GM23338 (cell line): ENCODE measurements around the gene NOD1. TPM values are rescaled to one million over a fixed set of nuclear protein-coding genes. Genes with fewer than 3 reads are reported as not detected.

ENCODE experiments used
- ATAC-seq: fragments of 200-7000 bp; cut with Tn5 transposase; 3 replicates; pipeline ENCODE4 v1.9.1; 2020
- DNase-seq: peaks from one replicate; pipeline ENCODE4 v3.0.0-alpha.2; 2015; ENCODE audit warnings: low spot score
- H2AFZ ChIP-seq: fragments of 200-600 bp; sonication (generic); 2 replicates; pipeline ENCODE4 v1.8.0; 2016; ENCODE audit warnings: antibody characterized with exemption, mild to moderate bottlenecking, moderate library complexity
- H3F3A ChIP-seq: fragments of 200-600 bp; sonication (generic); replicated peaks from 2 replicates; pipeline ENCODE4 v1.8.0; 2017; ENCODE audit warnings: antibody characterized with exemption, mixed run types, low read depth
- H3K27ac ChIP-seq: fragments of 200-600 bp; sonication (generic); 2 replicates; pipeline ENCODE4 v1.6.1; 2016; ENCODE audit warnings: low read depth
- H3K27me3 ChIP-seq: fragments of 200-600 bp; sonication (generic); 2 replicates; pipeline ENCODE4 v1.8.0; 2016; ENCODE audit warnings: mild to moderate bottlenecking, mixed run types, moderate library complexity; ENCODE audit not compliant: insufficient read depth
- H3K36me3 ChIP-seq: fragments of 200-600 bp; sonication (generic); 2 replicates; pipeline ENCODE4 v1.8.0; 2016; ENCODE audit warnings: mild to moderate bottlenecking; ENCODE audit not compliant: insufficient read depth
- H3K4me1 ChIP-seq: fragments of 200-600 bp; sonication (generic); 2 replicates; pipeline ENCODE4 v1.8.0; 2016; ENCODE audit warnings: mild to moderate bottlenecking, moderate library complexity; ENCODE audit not compliant: insufficient read depth
- H3K4me2 ChIP-seq: fragments of 200-600 bp; sonication (generic); 2 replicates; pipeline ENCODE4 v1.7.1; 2017; ENCODE audit warnings: mixed run types
- H3K4me3 ChIP-seq: fragments of 200-600 bp; sonication (generic); 2 replicates; pipeline ENCODE4 v1.6.1; 2016; ENCODE audit warnings: mixed run types
- H3K79me2 ChIP-seq: fragments of 200-600 bp; sonication (generic); replicated peaks from 2 replicates; pipeline ENCODE4 v1.8.0; 2017; ENCODE audit warnings: mild to moderate bottlenecking; ENCODE audit not compliant: insufficient read depth
- H3K9me2 ChIP-seq: fragments of 200-600 bp; sonication (generic); 2 replicates; pipeline ENCODE4 v1.8.0; 2017; ENCODE audit not compliant: insufficient read depth
- H4K20me1 ChIP-seq: fragments of 200-600 bp; sonication (generic); replicated peaks from 2 replicates; pipeline ENCODE4 v1.8.0; 2017; ENCODE audit warnings: mild to moderate bottlenecking; ENCODE audit not compliant: insufficient read depth
- H3K27ac Mint-ChIP-seq: 2 replicates; pipeline ENCODE4 v1.8.0; 2020; ENCODE audit warnings: inconsistent platforms, mild to moderate bottlenecking, moderate library complexity, mixed read lengths
- H3K27me3 Mint-ChIP-seq: 3 replicates; pipeline ENCODE4 v1.8.0; 2022; ENCODE audit warnings: low read depth, mild to moderate bottlenecking, moderate library complexity, mixed read lengths, inconsistent platforms; ENCODE audit not compliant: insufficient read depth, poor library complexity
- H3K36me3 Mint-ChIP-seq: 3 replicates; pipeline ENCODE4 v1.8.0; 2021; ENCODE audit warnings: low read depth, mild to moderate bottlenecking, inconsistent platforms, moderate library complexity, mixed read lengths
- H3K4me1 Mint-ChIP-seq: 3 replicates; pipeline ENCODE4 v1.8.0; 2020; ENCODE audit warnings: mild to moderate bottlenecking, inconsistent platforms, mixed read lengths
- H3K4me3 Mint-ChIP-seq: 3 replicates; pipeline ENCODE4 v1.8.0; 2021; ENCODE audit warnings: moderate library complexity, mild to moderate bottlenecking, inconsistent platforms, mixed read lengths
- H3K9me3 Mint-ChIP-seq: 3 replicates; pipeline ENCODE4 v1.8.0; 2020; ENCODE audit warnings: moderate library complexity, mild to moderate bottlenecking, inconsistent platforms, mixed read lengths
- CREB1 ChIP-seq: fragments of 250-450 bp; sonication (Bioruptor Pico); IDR thresholded peaks from 2 replicates; pipeline ENCODE4 v1.5.0; 2020; ENCODE audit warnings: low read depth, mild to moderate bottlenecking, moderate library complexity
- ETS1 ChIP-seq: IDR thresholded peaks from 2 replicates; pipeline ENCODE4 v1.6.1; 2016; ENCODE audit warnings: antibody characterized with exemption
- EZH2 ChIP-seq: fragments of 200-600 bp; sonication (generic); IDR thresholded peaks from one replicate; pipeline ENCODE4 v1.8.0; 2017; ENCODE audit warnings: antibody characterized with exemption, mild to moderate bottlenecking, low read depth; ENCODE audit not compliant: unreplicated experiment
- JUNB ChIP-seq: IDR thresholded peaks from one replicate; pipeline ENCODE4 v1.6.1; 2016; ENCODE audit warnings: antibody characterized with exemption; ENCODE audit not compliant: unreplicated experiment
- NANOG ChIP-seq: IDR thresholded peaks from 2 replicates; pipeline ENCODE4 v1.6.1; 2016; ENCODE audit warnings: antibody characterized with exemption, borderline replicate concordance
- polyA plus RNA-seq: library from polyadenylated mRNA; unstranded; fragments of >200 nt; fragmentation: Nextera tagmentation; extraction: Ambion mirVana; gene quantifications from 2 replicates; pipeline ENCODE4 v1.2.1, GENCODE V29; 2016
- total RNA-seq: library from RNA; depleted of rRNA; stranded (reverse); fragments of >200 nt; shearing (Covaris generic); gene quantifications from 2 replicates; pipeline ENCODE4 v1.2.3, GENCODE V29; 2014
- TF ChIP-seq, protein P1 (sequence below): fragments of 250-450 bp; sonication (Bioruptor Pico); IDR thresholded peaks from 2 replicates; pipeline ENCODE4 v1.5.0; 2020; ENCODE audit warnings: mild to moderate bottlenecking, moderate library complexity
- TF ChIP-seq, protein P2 (sequence below): IDR thresholded peaks from one replicate; pipeline ENCODE4 v1.6.1; 2018; ENCODE audit warnings: antibody characterized with exemption; ENCODE audit not compliant: unreplicated experiment

NOD1 gene
- total and polyA plus RNA-seq, 2 experiments from 2014 or later = 2.1 to 7.3 TPM

DNA sequence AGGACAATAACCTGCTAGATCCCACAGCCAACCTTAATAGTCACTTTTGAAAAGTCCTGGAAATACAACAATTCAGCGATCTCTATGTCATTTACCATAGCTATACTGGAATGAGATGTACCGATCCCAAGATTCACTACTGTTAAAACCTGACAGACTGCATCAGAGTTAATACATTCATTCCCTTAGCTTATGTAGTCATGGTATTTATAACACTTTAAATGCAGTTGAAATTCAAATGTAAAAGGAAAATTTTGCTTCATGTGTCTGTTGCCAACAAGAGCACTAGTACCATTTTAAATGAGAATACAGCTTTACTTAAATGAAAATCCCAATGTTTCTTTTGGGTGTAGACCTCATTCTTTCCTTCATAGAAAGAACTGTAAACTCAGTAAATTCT lies 37.2 kb upstream of the NOD1 start:
- Histone ChIP-seq H3K4me1 (peaks cover 5% of the 10 kb centered on the region; the same call in 1 of the 2 replicates), H3F3A (no peaks in the 10 kb centered on the region), H3K79me2 (no peaks in the 10 kb centered on the region), H2AFZ (no peak overlapping the region), H3K4me3 (no peak overlapping the region), H3K27ac (no peak overlapping the region), H3K27me3 (no peaks in the 10 kb centered on the region), H3K36me3 (no peaks in the 10 kb centered on the region), H3K4me2 (no peak overlapping the region), H4K20me1 (no peaks in the 10 kb centered on the region), H3K9me2 (no peaks in the 10 kb centered on the region)
- Mint-ChIP-seq H3K27ac (no peak overlapping the region), H3K4me3 (no peak overlapping the region), H3K27me3 (peaks cover 2% of the 10 kb centered on the region), H3K9me3 (no peaks in the 10 kb centered on the region), H3K36me3 (no peaks in the 10 kb centered on the region), H3K4me1 (peaks cover 10% of the 10 kb centered on the region)
- ATAC-seq = no peak
- TF ChIP-seq, protein P1, sequence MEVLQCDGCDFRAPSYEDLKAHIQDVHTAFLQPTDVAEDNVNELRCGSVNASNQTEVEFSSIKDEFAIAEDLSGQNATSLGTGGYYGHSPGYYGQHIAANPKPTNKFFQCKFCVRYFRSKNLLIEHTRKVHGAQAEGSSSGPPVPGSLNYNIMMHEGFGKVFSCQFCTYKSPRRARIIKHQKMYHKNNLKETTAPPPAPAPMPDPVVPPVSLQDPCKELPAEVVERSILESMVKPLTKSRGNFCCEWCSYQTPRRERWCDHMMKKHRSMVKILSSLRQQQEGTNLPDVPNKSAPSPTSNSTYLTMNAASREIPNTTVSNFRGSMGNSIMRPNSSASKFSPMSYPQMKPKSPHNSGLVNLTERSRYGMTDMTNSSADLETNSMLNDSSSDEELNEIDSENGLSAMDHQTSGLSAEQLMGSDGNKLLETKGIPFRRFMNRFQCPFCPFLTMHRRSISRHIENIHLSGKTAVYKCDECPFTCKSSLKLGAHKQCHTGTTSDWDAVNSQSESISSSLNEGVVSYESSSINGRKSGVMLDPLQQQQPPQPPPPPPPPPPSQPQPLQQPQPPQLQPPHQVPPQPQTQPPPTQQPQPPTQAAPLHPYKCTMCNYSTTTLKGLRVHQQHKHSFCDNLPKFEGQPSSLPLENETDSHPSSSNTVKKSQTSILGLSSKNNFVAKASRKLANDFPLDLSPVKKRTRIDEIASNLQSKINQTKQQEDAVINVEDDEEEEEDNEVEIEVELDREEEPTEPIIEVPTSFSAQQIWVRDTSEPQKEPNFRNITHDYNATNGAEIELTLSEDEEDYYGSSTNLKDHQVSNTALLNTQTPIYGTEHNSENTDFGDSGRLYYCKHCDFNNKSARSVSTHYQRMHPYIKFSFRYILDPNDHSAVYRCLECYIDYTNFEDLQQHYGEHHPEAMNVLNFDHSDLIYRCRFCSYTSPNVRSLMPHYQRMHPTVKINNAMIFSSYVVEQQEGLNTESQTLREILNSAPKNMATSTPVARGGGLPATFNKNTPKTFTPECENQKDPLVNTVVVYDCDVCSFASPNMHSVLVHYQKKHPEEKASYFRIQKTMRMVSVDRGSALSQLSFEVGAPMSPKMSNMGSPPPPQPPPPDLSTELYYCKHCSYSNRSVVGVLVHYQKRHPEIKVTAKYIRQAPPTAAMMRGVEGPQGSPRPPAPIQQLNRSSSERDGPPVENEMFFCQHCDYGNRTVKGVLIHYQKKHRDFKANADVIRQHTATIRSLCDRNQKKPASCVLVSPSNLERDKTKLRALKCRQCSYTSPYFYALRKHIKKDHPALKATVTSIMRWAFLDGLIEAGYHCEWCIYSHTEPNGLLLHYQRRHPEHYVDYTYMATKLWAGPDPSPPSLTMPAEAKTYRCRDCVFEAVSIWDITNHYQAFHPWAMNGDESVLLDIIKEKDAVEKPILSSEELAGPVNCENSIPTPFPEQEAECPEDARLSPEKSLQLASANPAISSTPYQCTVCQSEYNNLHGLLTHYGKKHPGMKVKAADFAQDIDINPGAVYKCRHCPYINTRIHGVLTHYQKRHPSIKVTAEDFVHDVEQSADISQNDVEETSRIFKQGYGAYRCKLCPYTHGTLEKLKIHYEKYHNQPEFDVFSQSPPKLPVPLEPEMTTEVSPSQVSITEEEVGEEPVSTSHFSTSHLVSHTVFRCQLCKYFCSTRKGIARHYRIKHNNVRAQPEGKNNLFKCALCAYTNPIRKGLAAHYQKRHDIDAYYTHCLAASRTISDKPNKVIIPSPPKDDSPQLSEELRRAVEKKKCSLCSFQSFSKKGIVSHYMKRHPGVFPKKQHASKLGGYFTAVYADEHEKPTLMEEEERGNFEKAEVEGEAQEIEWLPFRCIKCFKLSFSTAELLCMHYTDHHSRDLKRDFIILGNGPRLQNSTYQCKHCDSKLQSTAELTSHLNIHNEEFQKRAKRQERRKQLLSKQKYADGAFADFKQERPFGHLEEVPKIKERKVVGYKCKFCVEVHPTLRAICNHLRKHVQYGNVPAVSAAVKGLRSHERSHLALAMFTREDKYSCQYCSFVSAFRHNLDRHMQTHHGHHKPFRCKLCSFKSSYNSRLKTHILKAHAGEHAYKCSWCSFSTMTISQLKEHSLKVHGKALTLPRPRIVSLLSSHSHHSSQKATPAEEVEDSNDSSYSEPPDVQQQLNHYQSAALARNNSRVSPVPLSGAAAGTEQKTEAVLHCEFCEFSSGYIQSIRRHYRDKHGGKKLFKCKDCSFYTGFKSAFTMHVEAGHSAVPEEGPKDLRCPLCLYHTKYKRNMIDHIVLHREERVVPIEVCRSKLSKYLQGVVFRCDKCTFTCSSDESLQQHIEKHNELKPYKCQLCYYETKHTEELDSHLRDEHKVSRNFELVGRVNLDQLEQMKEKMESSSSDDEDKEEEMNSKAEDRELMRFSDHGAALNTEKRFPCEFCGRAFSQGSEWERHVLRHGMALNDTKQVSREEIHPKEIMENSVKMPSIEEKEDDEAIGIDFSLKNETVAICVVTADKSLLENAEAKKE (CRISPR knock-in tag) = no peak
- no peak for TF ChIP-seq NANOG
- TF ChIP-seq, protein P2, sequence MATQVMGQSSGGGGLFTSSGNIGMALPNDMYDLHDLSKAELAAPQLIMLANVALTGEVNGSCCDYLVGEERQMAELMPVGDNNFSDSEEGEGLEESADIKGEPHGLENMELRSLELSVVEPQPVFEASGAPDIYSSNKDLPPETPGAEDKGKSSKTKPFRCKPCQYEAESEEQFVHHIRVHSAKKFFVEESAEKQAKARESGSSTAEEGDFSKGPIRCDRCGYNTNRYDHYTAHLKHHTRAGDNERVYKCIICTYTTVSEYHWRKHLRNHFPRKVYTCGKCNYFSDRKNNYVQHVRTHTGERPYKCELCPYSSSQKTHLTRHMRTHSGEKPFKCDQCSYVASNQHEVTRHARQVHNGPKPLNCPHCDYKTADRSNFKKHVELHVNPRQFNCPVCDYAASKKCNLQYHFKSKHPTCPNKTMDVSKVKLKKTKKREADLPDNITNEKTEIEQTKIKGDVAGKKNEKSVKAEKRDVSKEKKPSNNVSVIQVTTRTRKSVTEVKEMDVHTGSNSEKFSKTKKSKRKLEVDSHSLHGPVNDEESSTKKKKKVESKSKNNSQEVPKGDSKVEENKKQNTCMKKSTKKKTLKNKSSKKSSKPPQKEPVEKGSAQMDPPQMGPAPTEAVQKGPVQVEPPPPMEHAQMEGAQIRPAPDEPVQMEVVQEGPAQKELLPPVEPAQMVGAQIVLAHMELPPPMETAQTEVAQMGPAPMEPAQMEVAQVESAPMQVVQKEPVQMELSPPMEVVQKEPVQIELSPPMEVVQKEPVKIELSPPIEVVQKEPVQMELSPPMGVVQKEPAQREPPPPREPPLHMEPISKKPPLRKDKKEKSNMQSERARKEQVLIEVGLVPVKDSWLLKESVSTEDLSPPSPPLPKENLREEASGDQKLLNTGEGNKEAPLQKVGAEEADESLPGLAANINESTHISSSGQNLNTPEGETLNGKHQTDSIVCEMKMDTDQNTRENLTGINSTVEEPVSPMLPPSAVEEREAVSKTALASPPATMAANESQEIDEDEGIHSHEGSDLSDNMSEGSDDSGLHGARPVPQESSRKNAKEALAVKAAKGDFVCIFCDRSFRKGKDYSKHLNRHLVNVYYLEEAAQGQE = no peak
- no peak for TF ChIP-seq CREB1
- TF ChIP-seq EZH2 = no peak
- TF ChIP-seq ETS1 = no peak
- no peak for TF ChIP-seq JUNB
- no peak for DNase-seq
